Suppressor macrophage treated with lipopolysaccharide for 1 hour (primary cell): ENCODE data around the gene ADAMTS2.
A peak's percentile ranks its signal among the peaks of the same experiment; 100 is the strongest.
"Not testable (repeated sequence)": the region's sequence is repeated elsewhere in the genome, so short reads cannot be mapped to it uniquely, and the experiment has no call there.

Experiments used
- DNase-seq, 3 donors: peaks; one replicate each; pipeline ENCODE4 v3.0.0-alpha.2; 2020 to 2022

The ADAMTS2 gene

DNA sequence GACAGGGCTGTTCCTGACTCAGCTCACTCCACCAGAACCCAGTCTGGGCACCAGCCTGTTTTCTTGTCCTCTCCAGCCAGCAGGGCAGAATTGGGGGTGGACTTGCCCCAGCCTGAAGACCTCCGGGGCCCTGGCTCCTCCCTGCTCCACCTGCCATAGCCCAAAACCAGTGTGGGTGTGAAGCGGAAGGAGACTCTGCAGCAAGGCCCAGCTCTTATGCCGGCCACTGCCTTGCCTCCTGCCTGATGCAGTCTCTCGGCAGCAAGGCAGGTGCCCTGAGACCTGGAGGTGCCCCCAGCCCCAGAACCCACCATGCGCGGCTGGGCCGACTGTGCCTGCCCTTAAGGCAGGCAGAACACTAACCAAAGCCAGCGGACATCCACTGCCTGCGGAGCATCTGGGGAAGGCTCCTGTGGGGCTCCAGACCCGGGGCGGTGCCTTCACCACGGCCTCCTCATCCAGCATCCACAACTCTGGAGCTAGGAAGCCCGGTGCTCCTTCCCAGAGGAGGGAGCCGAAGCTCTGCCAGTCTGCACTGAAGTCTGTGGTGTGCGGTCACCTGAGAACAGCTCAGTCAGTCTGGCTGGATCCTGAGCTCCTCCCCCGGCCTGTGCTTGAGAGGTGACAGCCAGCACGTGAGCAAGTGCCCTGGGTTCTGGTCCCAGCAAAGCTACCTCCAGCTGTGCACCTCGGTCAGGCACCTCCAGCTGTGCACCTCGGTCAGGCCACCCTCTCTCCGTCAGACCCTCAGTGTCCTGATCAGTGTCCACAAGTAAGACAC, 116.7 kb downstream of the ADAMTS2 start:
- no peak for DNase-seq

DNA sequence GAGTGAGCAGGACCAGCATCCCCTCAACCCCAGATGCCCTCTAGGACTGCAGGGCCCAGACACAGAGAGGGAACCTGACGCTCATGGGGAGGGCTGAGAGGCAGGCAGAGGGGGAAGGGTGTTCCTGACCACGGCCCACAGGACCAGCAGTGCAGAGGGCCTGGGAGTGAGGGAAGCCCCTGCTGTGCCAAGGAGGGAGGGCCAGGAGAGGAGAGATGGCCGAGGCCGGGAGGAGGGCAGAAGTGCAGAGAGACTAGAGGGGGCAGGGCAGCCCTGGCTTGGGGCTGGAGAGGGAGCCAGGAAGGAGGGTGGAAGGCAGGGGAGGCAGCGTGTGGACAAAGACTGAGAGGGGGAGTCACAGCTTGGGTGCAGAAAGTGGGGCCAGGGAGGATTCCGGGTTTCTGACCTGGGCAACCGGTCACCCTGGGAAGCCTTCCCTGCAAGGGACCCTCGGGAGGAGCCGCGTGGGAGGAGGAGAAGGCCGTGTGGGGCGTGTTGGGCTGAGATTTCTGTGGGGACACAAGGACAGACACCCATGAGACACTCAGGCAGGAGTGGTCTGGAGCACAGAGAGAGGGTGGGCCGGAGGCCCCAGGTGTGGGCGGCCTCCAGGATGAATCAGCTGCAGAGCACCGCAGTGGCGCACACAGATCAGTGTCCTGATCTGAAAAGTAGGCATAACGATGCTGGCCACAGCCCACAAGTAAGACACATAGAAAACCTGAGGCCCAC, 117.5 kb downstream of the ADAMTS2 start:
- no peak for DNase-seq

DNA sequence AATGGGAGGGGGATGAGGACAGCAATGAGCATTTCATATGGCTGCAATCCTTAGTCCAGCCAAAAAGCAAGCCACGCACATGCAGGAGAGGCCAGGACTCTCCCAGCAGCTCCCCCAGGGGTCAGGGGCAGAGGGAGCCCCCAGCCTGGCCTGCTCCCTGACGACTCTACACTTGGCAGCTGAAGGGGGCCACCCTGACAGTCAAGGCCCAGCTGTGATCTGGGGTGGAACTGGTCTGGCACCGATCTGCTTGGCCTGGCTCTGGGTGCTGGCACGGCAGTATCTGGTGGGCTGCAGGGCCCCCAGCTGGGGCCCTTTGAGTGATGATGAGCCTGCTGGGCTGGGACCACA, 118.1 kb downstream of the ADAMTS2 start:
- DNase-seq: no peak

DNA sequence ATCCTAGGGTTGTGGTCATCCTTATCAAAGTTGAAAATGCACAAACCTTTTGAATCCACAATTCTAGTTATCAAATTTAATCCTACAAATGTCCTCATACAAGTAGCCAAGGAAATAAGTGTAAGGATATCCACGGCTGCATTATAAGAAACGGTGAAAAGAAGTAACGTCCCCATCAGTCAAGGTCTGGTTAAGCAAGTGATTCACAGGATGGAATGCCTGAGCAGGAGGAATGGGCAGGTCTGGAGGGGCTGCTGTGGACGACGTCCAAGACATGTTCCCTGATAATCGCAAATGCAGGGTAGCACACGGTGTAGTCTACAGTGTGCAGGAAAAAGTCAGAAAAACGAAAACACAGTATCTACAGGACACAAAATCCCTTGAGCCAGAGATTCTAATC, 118.6 kb downstream of the ADAMTS2 start:
- DNase-seq: no peak

DNA sequence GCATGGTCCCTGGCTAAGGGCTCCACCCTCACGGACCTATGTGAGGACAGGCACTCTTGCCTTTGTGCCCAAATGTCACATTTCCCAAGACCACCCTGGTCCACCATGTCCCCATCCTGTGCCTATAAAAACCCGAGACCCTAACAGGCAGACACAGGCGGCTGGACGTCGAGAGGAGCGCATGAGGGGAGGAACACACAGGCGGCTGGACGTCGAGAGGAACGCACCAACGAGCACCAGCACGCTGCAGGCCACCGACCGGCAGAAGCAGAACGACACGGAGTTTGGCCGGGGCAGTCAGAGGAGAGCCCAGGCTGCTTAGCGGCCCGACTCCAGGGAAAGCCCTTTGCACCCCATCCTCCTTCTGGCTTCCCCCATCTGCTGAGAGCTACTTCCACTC, 119.9 kb downstream of the ADAMTS2 start:
- no peak for DNase-seq

DNA sequence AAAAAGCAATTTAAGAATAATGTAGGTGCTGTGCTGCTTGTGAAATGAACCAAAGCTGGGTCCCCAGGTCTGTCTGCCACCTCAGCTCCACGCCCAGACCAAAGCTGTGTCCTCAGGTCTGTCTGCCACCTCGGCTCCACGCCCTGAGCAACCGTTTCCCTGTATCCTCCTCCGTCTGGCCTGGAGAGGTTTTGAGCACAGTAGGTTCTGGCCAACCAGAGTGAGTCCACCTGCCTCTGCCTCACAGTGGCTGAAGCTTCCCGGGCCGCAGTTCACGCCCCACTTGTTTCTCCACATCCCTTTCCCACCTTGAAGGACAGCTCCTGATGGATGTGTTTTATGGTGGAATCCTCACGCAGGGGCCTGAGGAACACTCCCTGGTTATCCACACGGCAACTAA, 120.5 kb downstream of the ADAMTS2 start:
- no peak for DNase-seq

DNA sequence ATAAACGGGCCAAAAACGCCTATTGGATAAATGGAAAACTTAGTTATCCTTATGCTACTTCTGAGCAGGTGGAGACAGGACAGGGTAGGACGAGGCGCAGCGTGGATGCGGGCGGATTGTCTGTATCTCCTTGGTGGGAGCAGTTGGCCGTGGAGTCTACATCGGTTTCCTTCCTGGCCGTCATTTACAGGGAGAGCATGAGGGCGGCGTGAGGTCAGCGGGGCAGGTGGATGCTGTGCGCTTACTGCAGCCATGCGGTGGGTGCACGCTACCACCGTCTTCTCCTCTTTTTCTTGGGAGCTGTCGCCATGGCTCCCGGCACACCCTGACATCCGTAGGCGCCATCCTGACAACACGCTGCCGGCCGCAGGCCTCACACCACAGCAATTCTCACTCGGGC, 121.3 kb downstream of the ADAMTS2 start:
- no peak for DNase-seq

DNA sequence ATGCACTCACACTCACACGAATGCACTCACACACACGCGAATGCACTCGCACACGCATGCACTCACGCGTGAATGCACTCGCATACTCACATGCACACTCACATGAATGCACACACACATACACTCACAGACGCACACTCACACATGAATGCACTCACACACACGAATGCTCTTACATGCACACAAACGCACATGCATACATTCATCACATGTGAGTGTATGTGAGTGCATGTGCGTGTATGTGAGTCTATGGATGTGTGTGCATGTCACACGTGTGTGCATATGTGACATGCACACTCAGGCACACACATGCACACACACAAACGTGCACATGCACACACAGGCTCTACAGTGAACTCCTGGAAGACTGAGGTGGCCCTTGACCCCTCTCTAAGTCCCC, 121.7 kb downstream of the ADAMTS2 start:
- no peak for DNase-seq

DNA sequence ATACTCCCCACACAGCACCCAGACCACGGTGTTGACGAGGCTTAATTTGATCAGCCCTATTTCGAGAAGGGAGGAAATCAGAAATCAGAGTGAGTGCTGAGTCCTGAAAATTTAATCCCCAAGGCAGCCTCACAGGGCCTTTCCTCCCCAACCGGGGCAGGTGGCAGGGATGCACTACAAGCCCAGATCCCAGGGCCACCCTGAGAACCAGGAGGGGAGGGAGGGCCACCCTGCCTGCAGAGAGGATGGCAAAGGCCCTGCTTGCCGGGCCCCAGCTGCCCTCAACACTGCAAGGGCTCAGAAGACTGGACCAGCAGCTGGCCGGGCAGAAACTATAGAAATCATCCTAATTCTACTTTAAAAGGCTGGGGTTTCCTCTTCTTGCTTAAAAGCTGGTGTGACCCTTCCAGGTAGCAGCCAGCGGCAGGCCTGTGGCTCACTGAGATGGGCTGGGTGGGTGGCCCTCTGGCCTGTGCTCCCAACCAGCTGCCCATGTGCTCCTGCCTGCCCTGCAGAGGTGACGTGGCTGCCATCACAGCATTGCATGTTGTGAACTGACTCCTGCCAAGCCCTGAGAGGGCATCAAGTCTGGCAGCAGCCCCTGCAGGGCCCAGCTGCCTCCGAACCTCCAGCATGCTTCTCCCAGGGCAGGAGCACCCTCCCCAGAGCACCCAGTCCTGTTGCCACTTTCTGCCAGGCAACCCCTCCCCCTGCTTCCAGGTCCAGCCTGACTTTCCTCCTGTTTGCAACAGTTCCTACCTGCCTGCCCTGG, 122.8 kb downstream of the ADAMTS2 start:
- no peak for DNase-seq

DNA sequence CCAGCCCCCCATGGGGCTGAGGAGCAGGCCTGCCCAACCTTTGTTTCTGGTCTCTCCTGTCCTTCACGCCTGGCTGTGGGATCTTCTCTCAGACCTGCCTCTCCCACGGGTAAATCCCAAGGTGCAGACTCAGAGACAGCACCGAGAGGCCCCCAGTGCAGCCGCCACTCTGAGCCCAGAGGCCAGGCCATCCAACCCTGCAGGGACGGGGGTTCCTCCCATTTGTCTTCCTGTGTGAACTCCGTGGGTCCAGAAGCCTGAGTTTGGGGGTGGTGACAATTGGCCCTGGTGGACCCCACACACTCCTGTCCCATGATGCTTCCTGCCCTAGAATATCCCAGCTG, 123.4 kb downstream of the ADAMTS2 start:
- no peak for DNase-seq

DNA sequence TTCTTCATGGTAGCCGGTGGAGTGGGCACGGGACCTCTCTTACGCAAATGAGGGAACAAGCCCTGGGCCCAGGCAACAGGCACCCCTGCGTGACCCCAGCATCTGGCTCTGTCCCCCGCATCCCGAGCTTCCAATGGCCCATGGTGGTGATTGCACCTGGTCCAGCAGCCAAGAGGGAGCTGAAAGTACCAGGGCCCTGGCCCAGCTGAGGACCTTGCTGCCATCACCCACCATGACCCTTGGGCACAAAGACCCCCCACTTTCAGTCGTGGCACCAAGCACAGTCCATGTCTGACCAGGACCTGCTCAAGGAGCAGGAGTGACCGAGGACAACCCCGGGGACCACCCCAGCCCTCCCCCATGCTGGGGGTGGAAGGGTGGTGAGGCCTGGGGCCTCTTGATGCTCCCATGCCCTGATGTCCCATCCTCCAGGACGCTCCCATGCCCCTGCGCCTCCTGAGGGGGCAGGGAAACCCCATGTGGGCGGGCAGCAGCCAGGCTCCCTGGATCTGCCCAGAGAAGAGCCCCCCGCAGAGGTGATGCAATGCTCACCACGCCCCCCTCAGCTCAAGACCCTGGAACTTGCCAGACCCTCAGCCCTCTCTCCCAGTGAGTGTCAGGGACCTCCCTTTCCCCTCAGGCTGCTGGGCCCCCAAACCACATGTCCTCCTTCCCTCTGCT, 123.9 kb downstream of the ADAMTS2 start:
- DNase-seq: no peak

DNA sequence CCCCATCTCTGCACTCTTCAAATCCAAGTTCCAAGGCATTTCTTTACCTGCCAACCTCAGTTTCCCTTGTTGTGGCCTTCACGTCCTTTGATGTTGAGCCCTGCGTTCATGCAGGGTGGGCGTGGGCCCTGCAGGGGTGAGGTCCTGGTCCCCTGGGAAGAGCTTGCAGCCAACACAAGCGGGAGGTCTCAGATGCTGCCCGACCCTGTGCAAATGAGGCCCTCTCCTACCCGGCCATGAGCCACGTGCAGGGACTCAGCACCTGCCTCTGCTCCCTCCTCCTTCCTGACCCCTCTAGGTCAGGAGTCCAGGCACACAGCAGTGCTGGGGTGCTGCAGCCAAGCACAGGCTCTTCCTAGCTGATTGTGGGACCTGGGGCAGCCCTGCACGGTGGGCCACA, 124.5 kb downstream of the ADAMTS2 start:
- no peak for DNase-seq

DNA sequence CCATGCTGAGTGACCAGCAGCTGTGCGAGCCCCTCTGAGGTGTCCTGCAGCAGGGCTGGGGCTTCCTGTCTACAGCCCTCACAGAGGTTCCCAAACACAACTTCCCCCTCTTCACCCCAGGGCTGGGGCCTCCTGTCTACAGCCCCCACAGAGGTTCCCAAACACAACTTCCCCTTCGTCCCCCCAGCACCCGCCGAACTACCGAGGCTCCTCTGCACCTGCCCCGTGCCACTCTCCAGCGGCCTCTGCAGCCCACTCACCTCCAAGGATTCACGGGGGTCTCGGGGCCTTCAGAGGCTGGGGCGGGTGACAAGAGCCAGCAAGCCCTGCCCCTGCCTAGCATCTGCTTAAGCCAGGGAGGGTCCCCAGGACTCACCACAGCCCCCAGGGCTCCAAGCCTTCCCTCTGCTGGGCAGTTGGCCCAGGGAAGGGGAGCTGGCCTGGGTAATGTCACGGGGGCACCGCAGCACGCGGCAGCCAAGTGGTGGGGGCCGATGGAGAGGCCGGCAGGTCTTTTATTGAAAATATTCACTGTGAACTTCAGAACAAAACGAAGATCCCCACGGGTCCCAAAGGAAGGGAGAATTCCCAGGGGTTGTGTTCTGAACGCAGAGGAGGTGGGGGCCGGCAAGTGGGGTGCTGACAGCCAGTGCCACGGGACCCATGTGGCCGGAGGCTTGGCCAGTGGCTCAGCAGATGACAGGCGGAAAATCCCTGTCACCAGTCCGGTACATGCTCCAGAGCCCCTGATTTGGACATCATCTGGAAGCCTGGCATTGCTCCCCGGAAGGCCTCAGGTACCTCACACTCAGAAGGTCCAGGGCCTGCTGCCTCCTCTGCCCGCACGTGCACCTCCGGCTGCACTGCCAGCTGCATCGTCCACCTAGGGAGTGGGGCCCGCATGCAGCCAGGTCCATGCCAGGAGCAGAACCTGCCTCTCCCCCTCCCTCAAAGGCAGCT, 125.3 kb downstream of the ADAMTS2 start:
- no peak for DNase-seq

DNA sequence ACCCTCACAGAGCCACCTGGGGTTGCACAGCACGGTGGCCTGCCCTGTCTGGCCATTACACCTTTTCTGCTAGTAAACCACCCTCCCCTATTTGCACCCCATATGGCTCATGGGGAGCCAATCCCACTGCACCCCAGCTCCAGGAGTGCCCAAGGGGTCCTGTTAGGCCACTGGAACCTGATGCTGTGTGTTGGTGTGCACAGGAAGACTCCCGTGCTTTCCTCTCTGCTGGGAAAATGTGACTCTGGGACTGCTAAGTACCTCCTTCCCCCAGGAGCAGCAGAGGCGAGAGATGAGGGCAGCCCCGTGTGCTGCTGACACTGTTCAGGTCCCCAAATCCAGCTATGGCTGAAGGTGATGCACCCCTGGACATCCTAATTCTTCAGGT, 126.3 kb downstream of the ADAMTS2 start:
- DNase-seq: no peak

DNA sequence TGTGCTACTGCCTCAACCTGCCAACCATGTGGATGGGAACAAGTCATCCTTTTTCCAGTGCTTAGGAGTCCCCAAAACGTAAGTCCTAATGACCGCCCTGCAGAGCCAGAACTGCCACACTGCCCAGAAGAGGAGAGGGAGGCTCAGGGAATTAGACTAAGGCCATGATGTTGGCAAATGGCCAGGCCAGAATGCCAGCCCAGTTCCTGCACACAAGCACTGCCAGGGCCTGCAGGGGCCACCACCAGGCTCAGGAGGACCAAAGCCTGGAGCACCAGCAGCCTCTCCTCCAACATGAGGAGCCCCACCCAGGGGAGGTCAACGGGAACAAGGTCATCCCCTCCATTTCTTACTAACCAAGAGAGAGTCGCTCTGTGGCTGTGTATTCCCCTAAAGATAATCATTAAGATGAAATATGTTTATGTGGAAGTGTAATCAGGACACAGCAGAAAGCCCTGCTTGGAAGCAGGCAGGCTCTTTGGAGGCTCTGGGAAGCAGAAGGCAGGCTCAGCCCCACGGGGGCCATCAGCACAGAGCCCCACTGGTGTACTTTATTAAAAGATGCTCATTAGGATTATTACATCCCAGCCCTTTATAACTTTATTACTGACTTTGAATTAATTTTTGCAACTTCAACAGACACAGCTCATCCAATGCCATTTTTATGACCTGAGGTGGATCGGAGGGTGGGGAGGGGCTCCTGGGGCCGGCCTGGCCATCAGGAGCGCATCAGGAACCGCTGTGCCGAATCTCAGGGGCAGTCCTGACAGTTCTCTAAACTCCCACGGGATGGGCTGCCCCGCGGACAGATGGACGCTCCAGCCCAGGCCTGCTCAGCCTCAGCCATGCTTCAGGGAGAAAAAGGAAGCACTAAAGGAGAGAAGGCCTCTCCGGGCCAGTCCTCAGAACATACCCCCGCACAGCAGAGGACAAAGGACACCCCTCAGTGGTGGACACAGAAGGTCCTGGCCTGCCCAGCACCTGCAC, 127.0 kb downstream of the ADAMTS2 start:
- no peak for DNase-seq

DNA sequence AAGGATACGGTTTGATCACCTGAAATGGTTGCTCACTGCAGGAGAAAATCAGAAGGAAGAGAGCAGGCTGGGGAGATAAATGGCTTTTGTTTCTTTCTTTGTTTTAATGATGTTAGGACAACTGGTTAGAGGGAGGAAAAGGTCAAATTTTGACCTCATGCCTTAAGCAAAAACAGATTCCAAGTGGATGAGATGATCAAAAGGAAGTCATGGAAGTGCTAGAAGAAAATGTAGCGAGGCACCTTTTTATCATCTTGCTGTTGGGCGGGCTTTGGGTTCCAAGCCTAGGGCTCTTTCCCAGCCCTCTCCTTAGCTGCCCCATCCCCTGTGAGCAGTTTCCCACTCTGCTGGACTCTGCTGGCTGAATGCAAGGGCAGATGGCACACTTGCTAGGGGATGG, 127.9 kb downstream of the ADAMTS2 start:
- DNase-seq: no peak

DNA sequence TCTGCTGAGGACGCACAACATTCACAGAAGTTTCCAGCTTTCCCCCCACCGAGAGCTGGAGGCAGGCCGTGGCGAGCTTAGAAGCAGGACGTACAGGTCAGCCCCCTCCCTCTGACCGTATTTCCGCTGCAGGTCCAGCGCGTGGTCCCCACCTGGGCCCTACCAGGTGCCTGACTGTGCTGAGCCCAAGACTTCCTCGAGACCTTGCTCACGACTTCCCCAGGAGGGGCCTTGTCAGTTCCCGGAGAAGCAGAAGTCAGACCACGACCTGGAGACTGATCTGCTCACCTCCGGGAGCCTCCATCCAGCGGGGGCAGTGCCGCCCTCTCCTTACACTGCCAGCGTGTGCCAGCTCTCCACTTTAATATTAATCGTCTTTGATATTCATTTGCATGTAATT, 128.9 kb downstream of the ADAMTS2 start:
- DNase-seq: not testable (repeated sequence)

DNA sequence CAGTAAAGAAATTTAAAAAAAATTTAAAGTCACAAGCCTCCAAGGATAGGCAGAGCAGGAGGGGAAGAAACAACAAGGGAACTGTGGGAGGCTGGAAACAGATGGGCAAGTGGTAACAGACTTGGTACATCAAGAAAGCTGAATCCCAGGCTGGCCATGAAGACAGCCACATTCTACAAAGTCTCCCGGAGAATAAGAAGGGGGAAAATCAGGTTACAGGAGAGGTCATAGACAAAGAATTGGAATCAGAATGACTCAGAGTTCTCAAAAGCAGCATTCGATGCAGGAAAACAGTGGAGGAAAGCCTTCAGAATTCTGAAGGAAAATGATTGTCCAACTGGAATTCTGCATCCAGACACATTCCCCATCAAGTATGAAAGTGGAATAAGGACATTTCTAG, 129.7 kb downstream of the ADAMTS2 start:
- no peak for DNase-seq

DNA sequence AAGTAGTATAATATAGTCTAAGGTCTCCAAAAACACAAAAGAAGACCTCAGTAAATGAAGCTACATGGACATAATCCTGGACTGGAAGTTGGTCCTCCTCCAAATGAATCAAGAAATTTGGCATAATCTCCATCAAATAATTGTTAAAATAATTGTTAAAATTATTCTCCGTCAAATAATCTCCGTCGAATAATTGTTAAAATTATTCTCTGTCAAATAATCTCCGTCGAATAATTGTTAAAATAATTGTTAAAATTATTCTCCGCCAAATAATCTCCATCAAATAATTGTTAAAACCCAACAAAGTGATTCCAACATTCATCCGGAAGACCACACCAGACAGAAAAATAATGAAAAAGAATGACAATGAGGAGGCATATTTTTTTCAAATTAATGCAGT, 130.6 kb downstream of the ADAMTS2 start:
- DNase-seq: no peak

DNA sequence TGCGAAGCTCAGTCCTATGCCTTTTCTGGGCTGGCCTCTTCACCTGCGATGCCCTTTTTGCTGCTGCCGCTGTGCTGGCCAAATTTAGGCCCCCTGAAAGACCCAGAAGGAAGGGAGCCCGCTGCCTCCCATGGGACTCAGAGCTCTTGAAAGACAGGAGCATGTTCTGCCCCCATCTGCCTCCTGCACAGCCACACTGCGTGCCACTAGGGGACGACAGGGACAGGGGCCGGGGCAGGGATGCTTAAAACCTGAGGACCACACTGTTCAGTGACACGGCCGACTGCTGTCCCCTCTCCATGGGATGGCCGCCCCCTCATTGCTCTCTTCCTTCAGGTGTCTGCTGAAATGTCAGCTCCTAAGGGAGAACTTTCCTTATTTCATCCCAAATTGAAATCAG, 132.4 kb downstream of the ADAMTS2 start:
- DNase-seq: peak in 2 of 3 donors; percentile 8 to 37

DNA sequence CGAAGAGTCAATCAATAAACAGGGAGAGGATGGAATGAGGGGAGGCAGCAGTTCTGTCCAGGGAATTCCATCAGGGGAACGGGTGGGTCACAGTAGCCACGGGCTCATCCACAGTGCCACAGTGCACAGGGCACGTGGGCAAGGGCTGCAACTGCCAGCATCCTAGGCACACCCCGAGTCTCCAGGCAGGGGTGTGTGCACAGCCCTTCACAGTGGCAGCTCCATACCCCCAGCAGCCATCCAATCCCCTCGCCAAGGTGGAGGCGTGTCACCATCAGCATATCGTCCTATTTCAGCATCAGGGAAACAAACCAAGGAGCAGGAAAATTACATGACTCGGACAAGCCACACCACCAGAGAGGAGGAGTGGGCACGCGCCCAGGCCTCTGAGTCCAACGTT, 133.6 kb downstream of the ADAMTS2 start:
- DNase-seq: no peak
